ENCODE results near the gene GART. TPM values are rescaled to one million over a fixed set of nuclear protein-coding genes. Genes with fewer than 3 reads are reported as not detected.

The GART gene
- total and polyA plus RNA-seq, 2 of the 4 experiments (the other 2 are of a cell fraction), result 29.9 to 73.8 TPM

DNA sequence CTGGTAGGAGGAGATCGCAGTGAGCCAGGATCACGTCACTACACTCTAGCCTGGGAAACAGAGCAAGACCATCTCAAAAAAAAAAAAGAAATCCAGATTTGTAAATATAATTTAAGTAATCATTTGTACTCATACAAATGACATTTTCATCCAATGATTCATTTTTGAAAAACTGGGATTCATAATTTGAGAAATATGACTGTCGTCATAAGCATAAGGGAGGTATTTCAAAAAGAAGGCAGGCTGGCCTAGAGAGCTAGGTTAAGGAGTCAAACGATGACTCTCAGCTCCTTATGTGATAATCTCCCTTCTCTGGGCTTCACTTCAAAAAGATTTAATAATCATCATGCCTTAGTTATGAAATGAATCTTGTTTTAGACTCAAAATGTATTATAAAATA is 2.3 kb downstream of the GART start:
- POLR2A ChIA-PET (ENCODE audit: unreplicated experiment), result no interaction called here
- no peak overlapping the region for H2BK20ac ChIP-seq (ENCODE audit: low read depth, low read length)
- intact Hi-C loops (cut with micrococcal nuclease) (no loop called here), dilution Hi-C loops (cut with HindIII; ENCODE audit: low sequenced_read_pairs, unreplicated experiment) (no loop called here), in situ Hi-C loops (cut with MboI; ENCODE audit: low sequenced_read_pairs) (no loop called here)
- no peak overlapping the region for H2AK9ac ChIP-seq (replicated peaks; ENCODE audit: low read depth, low read length, poor library complexity)
- H3K4me3 ChIP-seq (ENCODE audit: insufficient read depth, low read depth, low read length), result no peak overlapping the region
- DNase-seq (peak; percentile 67), ATAC-seq (ENCODE audit: low read depth) (no peak)
- H3K9me1 ChIP-seq (ENCODE audit: insufficient read depth, low read length), result no peaks in the 10 kb centered on the region
- no peak overlapping the region for H2AK5ac ChIP-seq (ENCODE audit: low read depth, low read length)
- no peak overlapping the region for H3K4me2 ChIP-seq (ENCODE audit: low read depth, low read length)
- H3K4me1 ChIP-seq (ENCODE audit: control insufficient read depth, insufficient read depth, low read length), result no peaks in the 10 kb centered on the region
- H2BK5ac ChIP-seq (ENCODE audit: low read depth, low read length, poor library complexity, severe bottlenecking), result no peak overlapping the region
- no peak overlapping the region for H4K91ac ChIP-seq (ENCODE audit: insufficient read depth, low read depth, low read length)
- H3K36me3 ChIP-seq (ENCODE audit: control insufficient read depth, insufficient read depth, low read length), result peaks cover 12% of the 10 kb centered on the region
- H3K56ac ChIP-seq (ENCODE audit: extremely low read depth, insufficient read depth, low read length), result no peak overlapping the region
- no peaks in the 10 kb centered on the region for H3K27me3 ChIP-seq (ENCODE audit: control insufficient read depth, insufficient read depth, low read length)
- BruUV-seq (replicated peaks), result no TSS peak
- H3K9me3 ChIP-seq (ENCODE audit: control insufficient read depth, insufficient read depth, low read length), result no peaks in the 10 kb centered on the region
- no peak overlapping the region for H3K9ac ChIP-seq (ENCODE audit: low read depth, low read length)
- no peak overlapping the region for H3K14ac ChIP-seq (replicated peaks; ENCODE audit: low read depth, low read length)
- no peak overlapping the region for H3K23ac ChIP-seq (ENCODE audit: low read depth, low read length)
- no peak overlapping the region for H3K27ac ChIP-seq (ENCODE audit: insufficient read depth, low read length)
- TF ChIP-seq RFX5 (IDR thresholded peaks at IDR 0.05; ENCODE audit: low read depth, low read length), result no peak
- TF ChIP-seq NFE2L2 (IDR thresholded peaks at IDR 0.05; ENCODE audit: low read depth, low read length), result no peak
- TF ChIP-seq SMC3 (IDR thresholded peaks at IDR 0.05; ENCODE audit: low read depth, low read length), result no peak
- no peak for TF ChIP-seq RAD21 (IDR thresholded peaks at IDR 0.05; ENCODE audit: low read length)
- TF ChIP-seq POLR2A (IDR thresholded peaks at IDR 0.05; ENCODE audit: low read depth, low read length), result no peak
- TF ChIP-seq, protein P1, sequence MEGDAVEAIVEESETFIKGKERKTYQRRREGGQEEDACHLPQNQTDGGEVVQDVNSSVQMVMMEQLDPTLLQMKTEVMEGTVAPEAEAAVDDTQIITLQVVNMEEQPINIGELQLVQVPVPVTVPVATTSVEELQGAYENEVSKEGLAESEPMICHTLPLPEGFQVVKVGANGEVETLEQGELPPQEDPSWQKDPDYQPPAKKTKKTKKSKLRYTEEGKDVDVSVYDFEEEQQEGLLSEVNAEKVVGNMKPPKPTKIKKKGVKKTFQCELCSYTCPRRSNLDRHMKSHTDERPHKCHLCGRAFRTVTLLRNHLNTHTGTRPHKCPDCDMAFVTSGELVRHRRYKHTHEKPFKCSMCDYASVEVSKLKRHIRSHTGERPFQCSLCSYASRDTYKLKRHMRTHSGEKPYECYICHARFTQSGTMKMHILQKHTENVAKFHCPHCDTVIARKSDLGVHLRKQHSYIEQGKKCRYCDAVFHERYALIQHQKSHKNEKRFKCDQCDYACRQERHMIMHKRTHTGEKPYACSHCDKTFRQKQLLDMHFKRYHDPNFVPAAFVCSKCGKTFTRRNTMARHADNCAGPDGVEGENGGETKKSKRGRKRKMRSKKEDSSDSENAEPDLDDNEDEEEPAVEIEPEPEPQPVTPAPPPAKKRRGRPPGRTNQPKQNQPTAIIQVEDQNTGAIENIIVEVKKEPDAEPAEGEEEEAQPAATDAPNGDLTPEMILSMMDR (conservative IDR thresholded peaks at IDR 0.05; ENCODE audit: low read depth, low read length), result no peak
- no peak for TF ChIP-seq MAZ (IDR thresholded peaks at IDR 0.05; ENCODE audit: borderline replicate concordance, low read depth, low read length)
- TF ChIP-seq, protein P2, sequence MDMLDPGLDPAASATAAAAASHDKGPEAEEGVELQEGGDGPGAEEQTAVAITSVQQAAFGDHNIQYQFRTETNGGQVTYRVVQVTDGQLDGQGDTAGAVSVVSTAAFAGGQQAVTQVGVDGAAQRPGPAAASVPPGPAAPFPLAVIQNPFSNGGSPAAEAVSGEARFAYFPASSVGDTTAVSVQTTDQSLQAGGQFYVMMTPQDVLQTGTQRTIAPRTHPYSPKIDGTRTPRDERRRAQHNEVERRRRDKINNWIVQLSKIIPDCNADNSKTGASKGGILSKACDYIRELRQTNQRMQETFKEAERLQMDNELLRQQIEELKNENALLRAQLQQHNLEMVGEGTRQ (IDR thresholded peaks at IDR 0.05; ENCODE audit: low read depth, low read length), result no peak
- no peak for TF ChIP-seq CHD1 (IDR thresholded peaks at IDR 0.05; ENCODE audit: low read depth, low read length)
- TF ChIP-seq BHLHE40 (IDR thresholded peaks at IDR 0.05; ENCODE audit: low read depth, low read length), result no peak
- no peak for TF ChIP-seq FOS (IDR thresholded peaks at IDR 0.05; ENCODE audit: low read depth, low read length)
- no peak overlapping the region for H2BK120ac ChIP-seq (ENCODE audit: low read depth, low read length)
- H3K79me1 ChIP-seq (ENCODE audit: low read depth in 1 of 2, low read length in 2 of 2), result peaks cover 8 to 44% of the 10 kb centered on the region in 2 experiments; a peak in 3 of 4 replicates
- CTCF ChIA-PET, result no interaction called here
- no peak overlapping the region for H2AFZ ChIP-seq (replicated peaks; ENCODE audit: low read length, poor library complexity)
- H3K4ac ChIP-seq (ENCODE audit: low read depth, low read length), result no peak overlapping the region
- peaks cover 18% of the 10 kb centered on the region for H4K20me1 ChIP-seq (ENCODE audit: insufficient read depth, low read length)
- no CpG with 5 or more reads among the region's 4 CpGs for WGBS, 2 experiments (ENCODE audit: extremely low coverage in 2 of 2, insufficient read length in 1 of 2)
- no peak overlapping the region for H4K8ac ChIP-seq (ENCODE audit: low read depth in 2 of 2, low read length in 2 of 2)
- H3K18ac ChIP-seq (ENCODE audit: low read depth, low read length), result no peak overlapping the region
- H2BK15ac ChIP-seq (ENCODE audit: low read depth, low read length), result no peak overlapping the region
- no peak overlapping the region for H4K5ac ChIP-seq (ENCODE audit: low read depth, low read length)

Data from IMR-90 (cell line).